ENCODE data around the gene INHA.

DNA sequence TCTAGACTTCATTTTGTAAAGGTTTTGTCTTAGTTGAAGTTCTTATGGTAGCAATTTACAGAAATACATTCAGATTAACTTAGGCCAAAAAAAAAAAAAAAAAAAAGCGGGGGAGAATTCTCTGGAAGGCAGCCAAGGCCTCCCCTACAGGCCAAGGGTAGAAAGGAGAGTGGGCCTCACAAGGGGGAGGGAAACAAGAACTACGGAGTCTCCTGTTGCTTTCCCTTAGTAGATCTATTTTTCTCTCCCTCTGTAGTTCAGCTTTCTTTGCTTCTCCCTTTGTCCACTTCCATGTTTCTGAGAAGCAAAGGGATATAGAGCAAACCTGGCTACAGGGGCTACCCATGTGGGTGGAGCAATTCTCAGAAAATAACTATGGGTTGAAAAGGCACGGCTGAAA, 23.1 kb downstream of the INHA start:
- TF ChIP-seq, protein P1, sequence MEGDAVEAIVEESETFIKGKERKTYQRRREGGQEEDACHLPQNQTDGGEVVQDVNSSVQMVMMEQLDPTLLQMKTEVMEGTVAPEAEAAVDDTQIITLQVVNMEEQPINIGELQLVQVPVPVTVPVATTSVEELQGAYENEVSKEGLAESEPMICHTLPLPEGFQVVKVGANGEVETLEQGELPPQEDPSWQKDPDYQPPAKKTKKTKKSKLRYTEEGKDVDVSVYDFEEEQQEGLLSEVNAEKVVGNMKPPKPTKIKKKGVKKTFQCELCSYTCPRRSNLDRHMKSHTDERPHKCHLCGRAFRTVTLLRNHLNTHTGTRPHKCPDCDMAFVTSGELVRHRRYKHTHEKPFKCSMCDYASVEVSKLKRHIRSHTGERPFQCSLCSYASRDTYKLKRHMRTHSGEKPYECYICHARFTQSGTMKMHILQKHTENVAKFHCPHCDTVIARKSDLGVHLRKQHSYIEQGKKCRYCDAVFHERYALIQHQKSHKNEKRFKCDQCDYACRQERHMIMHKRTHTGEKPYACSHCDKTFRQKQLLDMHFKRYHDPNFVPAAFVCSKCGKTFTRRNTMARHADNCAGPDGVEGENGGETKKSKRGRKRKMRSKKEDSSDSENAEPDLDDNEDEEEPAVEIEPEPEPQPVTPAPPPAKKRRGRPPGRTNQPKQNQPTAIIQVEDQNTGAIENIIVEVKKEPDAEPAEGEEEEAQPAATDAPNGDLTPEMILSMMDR (conservative IDR thresholded peaks at IDR 0.05; ENCODE audit: low read depth, low read length), result no peak
- TF ChIP-seq EZH2phosphoT487 (IDR thresholded peaks at IDR 0.05; ENCODE audit: borderline replicate concordance, low read length) (no peak), EZH2 (IDR thresholded peaks at IDR 0.05; ENCODE audit: low read length, unreplicated experiment) (no peak)
